Measurements from ENCODE around the gene ZNF710.

- TF ChIP-seq EZH2 (IDR thresholded peaks at IDR 0.05; ENCODE audit: borderline replicate concordance, low read depth, low read length) (no peak), ZNF263 (CRISPR knock-in tag; IDR thresholded peaks at IDR 0.05; ENCODE audit: borderline replicate concordance) (no peak), RFX5 (IDR thresholded peaks at IDR 0.05; ENCODE audit: low read depth, low read length) (no peak), PCBP2 (IDR thresholded peaks at IDR 0.05; ENCODE audit: low read depth, low read length, poor library complexity, severe bottlenecking) (no peak), ZC3H11A (IDR thresholded peaks at IDR 0.05; ENCODE audit: low read depth, low read length) (no peak), YY1 (IDR thresholded peaks at IDR 0.05; ENCODE audit: borderline replicate concordance in 1 of 3, control insufficient read depth in 1 of 3, extremely low read depth in 1 of 3, insufficient read depth in 3 of 3, insufficient read length in 1 of 3, insufficient replicate concordance in 2 of 3, low read depth in 1 of 3, low read length in 2 of 3) (no peak), POLR2A (conservative IDR thresholded peaks at IDR 0.05) (no peak), RFX7 (CRISPR knock-in tag; IDR thresholded peaks at IDR 0.05) (no peak), NFIC (IDR thresholded peaks at IDR 0.05) (no peak), BHLHE40 (IDR thresholded peaks at IDR 0.05; ENCODE audit: low read length) (no peak), ZNF780A (CRISPR knock-in tag; IDR thresholded peaks at IDR 0.05) (no peak)
- TF ChIP-seq, protein P1, sequence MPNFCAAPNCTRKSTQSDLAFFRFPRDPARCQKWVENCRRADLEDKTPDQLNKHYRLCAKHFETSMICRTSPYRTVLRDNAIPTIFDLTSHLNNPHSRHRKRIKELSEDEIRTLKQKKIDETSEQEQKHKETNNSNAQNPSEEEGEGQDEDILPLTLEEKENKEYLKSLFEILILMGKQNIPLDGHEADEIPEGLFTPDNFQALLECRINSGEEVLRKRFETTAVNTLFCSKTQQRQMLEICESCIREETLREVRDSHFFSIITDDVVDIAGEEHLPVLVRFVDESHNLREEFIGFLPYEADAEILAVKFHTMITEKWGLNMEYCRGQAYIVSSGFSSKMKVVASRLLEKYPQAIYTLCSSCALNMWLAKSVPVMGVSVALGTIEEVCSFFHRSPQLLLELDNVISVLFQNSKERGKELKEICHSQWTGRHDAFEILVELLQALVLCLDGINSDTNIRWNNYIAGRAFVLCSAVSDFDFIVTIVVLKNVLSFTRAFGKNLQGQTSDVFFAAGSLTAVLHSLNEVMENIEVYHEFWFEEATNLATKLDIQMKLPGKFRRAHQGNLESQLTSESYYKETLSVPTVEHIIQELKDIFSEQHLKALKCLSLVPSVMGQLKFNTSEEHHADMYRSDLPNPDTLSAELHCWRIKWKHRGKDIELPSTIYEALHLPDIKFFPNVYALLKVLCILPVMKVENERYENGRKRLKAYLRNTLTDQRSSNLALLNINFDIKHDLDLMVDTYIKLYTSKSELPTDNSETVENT (CRISPR knock-in tag; IDR thresholded peaks at IDR 0.05): no peak
- TF ChIP-seq, protein P2, sequence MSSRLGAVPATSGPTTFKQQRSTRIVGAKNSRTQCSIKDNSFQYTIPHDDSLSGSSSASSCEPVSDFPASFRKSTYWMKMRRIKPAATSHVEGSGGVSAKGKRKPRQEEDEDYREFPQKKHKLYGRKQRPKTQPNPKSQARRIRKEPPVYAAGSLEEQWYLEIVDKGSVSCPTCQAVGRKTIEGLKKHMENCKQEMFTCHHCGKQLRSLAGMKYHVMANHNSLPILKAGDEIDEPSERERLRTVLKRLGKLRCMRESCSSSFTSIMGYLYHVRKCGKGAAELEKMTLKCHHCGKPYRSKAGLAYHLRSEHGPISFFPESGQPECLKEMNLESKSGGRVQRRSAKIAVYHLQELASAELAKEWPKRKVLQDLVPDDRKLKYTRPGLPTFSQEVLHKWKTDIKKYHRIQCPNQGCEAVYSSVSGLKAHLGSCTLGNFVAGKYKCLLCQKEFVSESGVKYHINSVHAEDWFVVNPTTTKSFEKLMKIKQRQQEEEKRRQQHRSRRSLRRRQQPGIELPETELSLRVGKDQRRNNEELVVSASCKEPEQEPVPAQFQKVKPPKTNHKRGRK (tag; IDR thresholded peaks at IDR 0.05): no peak
- TF ChIP-seq, protein P3, sequence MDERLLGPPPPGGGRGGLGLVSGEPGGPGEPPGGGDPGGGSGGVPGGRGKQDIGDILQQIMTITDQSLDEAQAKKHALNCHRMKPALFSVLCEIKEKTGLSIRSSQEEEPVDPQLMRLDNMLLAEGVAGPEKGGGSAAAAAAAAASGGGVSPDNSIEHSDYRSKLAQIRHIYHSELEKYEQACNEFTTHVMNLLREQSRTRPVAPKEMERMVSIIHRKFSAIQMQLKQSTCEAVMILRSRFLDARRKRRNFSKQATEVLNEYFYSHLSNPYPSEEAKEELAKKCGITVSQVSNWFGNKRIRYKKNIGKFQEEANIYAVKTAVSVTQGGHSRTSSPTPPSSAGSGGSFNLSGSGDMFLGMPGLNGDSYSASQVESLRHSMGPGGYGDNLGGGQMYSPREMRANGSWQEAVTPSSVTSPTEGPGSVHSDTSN (CRISPR knock-in tag; IDR thresholded peaks at IDR 0.05; ENCODE audit: low read depth): no peak
- TF ChIP-seq, protein P3 (tag; conservative IDR thresholded peaks at IDR 0.05; ENCODE audit: low read depth): no peak
Observed at GRCh38 chr15:90031231-90031791, 30.2 kb downstream of the ZNF710 start.

All from K562 (cell line).